ENCODE results near the gene ZNF263.
"Not testable (repeated sequence)": the region's sequence is repeated elsewhere in the genome, so short reads cannot be mapped to it uniquely, and the experiment has no call there.

Gene ZNF263

GRCh38 chr16:3270718-3271117 lies 12.6 kb upstream of the ZNF263 start:
- not testable (repeated sequence) for DNase-seq

- not testable (repeated sequence) for DNase-seq
These were observed 12.0 kb upstream of the ZNF263 start for GRCh38 chr16:3271281-3271680.

- DNase-seq = no peak
These were observed 8.8 kb upstream of the ZNF263 start for GRCh38 chr16:3274490-3274889.

GRCh38 chr16:3274947-3275346 lies 8.3 kb upstream of the ZNF263 start:
- no peak for DNase-seq

- DNase-seq = no peak
These were observed 6.6 kb upstream of the ZNF263 start for GRCh38 chr16:3276679-3277078.

- no peak for DNase-seq
These were observed 2.0 kb upstream of the ZNF263 start for GRCh38 chr16:3281222-3281820.

GRCh38 chr16:3282103-3282729 lies 1.1 kb upstream of the ZNF263 start:
- no peak for DNase-seq

- peak in 1 of 2 donors; percentile 7 for DNase-seq
These were observed 504 bp downstream of the ZNF263 start for GRCh38 chr16:3283543-3284447.

- DNase-seq = no peak
These were observed 1.8 kb downstream of the ZNF263 start for GRCh38 chr16:3285131-3285530.

- no peak for DNase-seq
These were observed 6.8 kb downstream of the ZNF263 start for GRCh38 chr16:3289998-3290673.

GRCh38 chr16:3292604-3293003 lies 9.3 kb downstream of the ZNF263 start:
- no peak for DNase-seq

- DNase-seq = no peak
These were observed 11.9 kb downstream of the ZNF263 start for GRCh38 chr16:3295209-3295608.

- no peak for DNase-seq
These were observed 12.5 kb downstream of the ZNF263 start for GRCh38 chr16:3295783-3296182.

GRCh38 chr16:3304370-3304769 lies 21.1 kb downstream of the ZNF263 start:
- DNase-seq = no peak

GRCh38 chr16:3305109-3306068 lies 22.1 kb downstream of the ZNF263 start, which contains the start of the genes TIGD7 and ZNF75A:
Gene TIGD7 (minus strand): TSS chr16:3305430. CDS start chr16:3300614, 4,816 bp downstream.
Gene ZNF75A (plus strand): TSS chr16:3305497. CDS start chr16:3308429, 2,932 bp downstream.
- DNase-seq = peak; percentile 80 to 83

GRCh38 chr16:3306078-3306477 lies 22.8 kb downstream of the ZNF263 start:
- DNase-seq = no peak

- no peak for DNase-seq
These were observed 28.2 kb downstream of the ZNF263 start for GRCh38 chr16:3311496-3311895.

- DNase-seq = no peak
These were observed 34.2 kb downstream of the ZNF263 start for GRCh38 chr16:3317315-3317999.

GRCh38 chr16:3321816-3322215 lies 38.5 kb downstream of the ZNF263 start:
- DNase-seq = no peak

- DNase-seq = no peak
These were observed 44.2 kb downstream of the ZNF263 start for GRCh38 chr16:3327514-3327913.

- DNase-seq = no peak
These were observed 44.8 kb downstream of the ZNF263 start for GRCh38 chr16:3328104-3328503.
